Lung (tissue), 12 donors: ENCODE results near the gene RDX. TPM values are rescaled to one million over a fixed set of nuclear protein-coding genes. Genes with fewer than 3 reads are reported as not detected.

Source experiments
- ATAC-seq: fragments of 200-7000 bp; cut with Tn5 transposase; one replicate; pipeline ENCODE4 v1.9.1; 2020; ENCODE audit warnings: moderate number of reproducible peaks; ENCODE audit not compliant: insufficient read depth, low FRiP score
- DNase-seq, 3 donors: peaks; one replicate each; pipeline ENCODE4 v3.0.0-alpha.2; 2013 to 2017
- H3K27ac ChIP-seq, 2 donors: one replicate each; pipeline ENCODE4 v1.5.1; 2013; ENCODE audit warnings: mild to moderate bottlenecking in 2 of 2, moderate library complexity in 2 of 2, control low read depth in 1 of 2, inconsistent platforms in 1 of 2, low read depth in 1 of 2, low read length in 1 of 2
- H3K27me3 ChIP-seq, 3 donors: one replicate each; pipeline ENCODE4 v1.5.1; 2013; ENCODE audit warnings: low read length in 2 of 3; ENCODE audit not compliant: control insufficient read depth in 3 of 3, insufficient read depth in 3 of 3
- H3K36me3 ChIP-seq, 4 donors: one replicate each; pipeline ENCODE4 v1.5.1; 2013; ENCODE audit warnings: low read length in 4 of 4, mild to moderate bottlenecking in 1 of 4, moderate library complexity in 1 of 4; ENCODE audit not compliant: control insufficient read depth in 4 of 4, insufficient read depth in 4 of 4
- H3K4me1 ChIP-seq, 5 donors: one replicate each; pipeline ENCODE4 v1.5.1; 2013; ENCODE audit warnings: low read length in 5 of 5, mild to moderate bottlenecking in 2 of 5, moderate library complexity in 1 of 5; ENCODE audit not compliant: control insufficient read depth in 5 of 5, insufficient read depth in 5 of 5
- H3K4me3 ChIP-seq: one replicate; pipeline ENCODE4 v1.5.1; 2013; ENCODE audit warnings: mild to moderate bottlenecking, control low read depth, moderate library complexity
- H3K9ac ChIP-seq, 2 donors: one replicate each; pipeline ENCODE4 v1.5.1; 2013; ENCODE audit warnings: low read length in 2 of 2, control low read depth in 1 of 2; ENCODE audit not compliant: insufficient read depth in 1 of 2
- H3K9me3 ChIP-seq, 4 donors: one replicate each; pipeline ENCODE4 v1.5.1; 2013; ENCODE audit warnings: low read length in 3 of 4, mild to moderate bottlenecking in 1 of 4, moderate library complexity in 1 of 4; ENCODE audit not compliant: control insufficient read depth in 4 of 4, insufficient read depth in 3 of 4
- WGBS, 2 donors: extraction: QIAGEN DNeasy Blood & Tissue Kit; methylation state at CpG; one replicate each; pipeline ENCODE4 v1.1.7; 2013; 5-methylcytosine and 5-hydroxymethylcytosine counted together
- polyA plus RNA-seq, 2 donors: library from polyadenylated mRNA; stranded (reverse); fragments of 200-250 nt; gene quantifications; one replicate each; pipeline ENCODE4 v1.2.1, GENCODE V29; 2013
- total RNA-seq, 2 donors: library from RNA; depleted of rRNA in 1 of 2; stranded (reverse); fragments of >200 nt in 1 of 2; gene quantifications; one replicate each; pipeline ENCODE4 v1.2.1, GENCODE V29; 2014 to 2021
- TF ChIP-seq, protein P1 (sequence below): IDR thresholded peaks from 2 replicates; pipeline ENCODE4 v1.5.1; 2012; ENCODE audit warnings: mild to moderate bottlenecking; ENCODE audit errors: control extremely low read depth, extremely low read depth
- donor health status: control.
- donor health status: control.
- donor health status: Bipolar disorder and iron deficiency.
- donor health status: healthy.
- donor health status: DM: yes; HTN: yes; CAD: no.

Gene RDX
- total and polyA plus RNA-seq, 4 donors: 21.8 to 144 (median 59.2) TPM

DNA sequence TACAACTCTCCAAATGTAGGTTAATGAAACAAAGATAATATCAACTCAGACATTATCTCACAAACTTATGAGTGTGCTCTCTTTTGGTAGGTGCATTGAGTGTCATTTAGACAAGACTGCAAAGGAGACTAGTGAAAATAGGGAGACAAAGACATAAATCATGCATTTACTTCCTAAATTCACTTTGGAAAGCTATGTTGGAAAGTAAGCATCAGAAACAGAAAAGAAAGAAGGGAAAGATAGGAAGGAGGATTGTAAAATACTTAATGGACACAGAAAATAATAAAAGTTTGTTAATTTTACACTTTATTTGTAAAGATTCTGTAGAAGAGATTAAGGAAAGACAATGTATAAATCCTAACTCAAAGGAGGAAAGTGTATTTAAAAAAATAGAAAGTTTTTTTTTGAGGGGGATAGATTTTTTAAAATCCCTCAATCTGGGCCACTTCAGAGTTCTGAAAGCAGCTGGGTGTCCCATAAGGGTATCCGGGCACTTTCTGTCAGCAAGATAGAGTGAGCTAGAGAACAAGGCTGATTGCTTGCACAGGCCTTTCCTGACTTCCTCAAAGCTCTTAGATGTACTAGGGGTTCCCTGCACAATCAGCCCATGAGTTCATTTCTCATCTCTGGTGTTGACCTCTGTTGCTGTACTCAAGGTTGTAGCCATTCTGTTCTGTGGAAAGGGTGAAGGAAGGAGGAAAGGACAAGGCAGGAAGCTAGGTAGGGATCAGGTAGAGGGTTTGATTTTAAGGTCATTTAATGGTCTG lies 22.4 kb upstream of the RDX start:
- no peaks in the 10 kb centered on the region for H3K36me3 ChIP-seq
- WGBS, 2 donors: 65 to 71% methylated on average over 1 of the region's 1 CpG
- peak overlapping the region in 1 of 2 donors; percentile 5 for H3K9ac ChIP-seq
- TF ChIP-seq, protein P1, sequence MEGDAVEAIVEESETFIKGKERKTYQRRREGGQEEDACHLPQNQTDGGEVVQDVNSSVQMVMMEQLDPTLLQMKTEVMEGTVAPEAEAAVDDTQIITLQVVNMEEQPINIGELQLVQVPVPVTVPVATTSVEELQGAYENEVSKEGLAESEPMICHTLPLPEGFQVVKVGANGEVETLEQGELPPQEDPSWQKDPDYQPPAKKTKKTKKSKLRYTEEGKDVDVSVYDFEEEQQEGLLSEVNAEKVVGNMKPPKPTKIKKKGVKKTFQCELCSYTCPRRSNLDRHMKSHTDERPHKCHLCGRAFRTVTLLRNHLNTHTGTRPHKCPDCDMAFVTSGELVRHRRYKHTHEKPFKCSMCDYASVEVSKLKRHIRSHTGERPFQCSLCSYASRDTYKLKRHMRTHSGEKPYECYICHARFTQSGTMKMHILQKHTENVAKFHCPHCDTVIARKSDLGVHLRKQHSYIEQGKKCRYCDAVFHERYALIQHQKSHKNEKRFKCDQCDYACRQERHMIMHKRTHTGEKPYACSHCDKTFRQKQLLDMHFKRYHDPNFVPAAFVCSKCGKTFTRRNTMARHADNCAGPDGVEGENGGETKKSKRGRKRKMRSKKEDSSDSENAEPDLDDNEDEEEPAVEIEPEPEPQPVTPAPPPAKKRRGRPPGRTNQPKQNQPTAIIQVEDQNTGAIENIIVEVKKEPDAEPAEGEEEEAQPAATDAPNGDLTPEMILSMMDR: no peak
- DNase-seq (peak in 1 of 3 donors; percentile 7), ATAC-seq (no peak)
- no peak overlapping the region for H3K4me3 ChIP-seq
- no peaks in the 10 kb centered on the region for H3K27me3 ChIP-seq
- H3K4me1 ChIP-seq: peaks cover 0 to 5% (median 0%) of the 10 kb centered on the region in 5 donors
- no peaks in the 10 kb centered on the region for H3K9me3 ChIP-seq
- no peak overlapping the region for H3K27ac ChIP-seq

DNA sequence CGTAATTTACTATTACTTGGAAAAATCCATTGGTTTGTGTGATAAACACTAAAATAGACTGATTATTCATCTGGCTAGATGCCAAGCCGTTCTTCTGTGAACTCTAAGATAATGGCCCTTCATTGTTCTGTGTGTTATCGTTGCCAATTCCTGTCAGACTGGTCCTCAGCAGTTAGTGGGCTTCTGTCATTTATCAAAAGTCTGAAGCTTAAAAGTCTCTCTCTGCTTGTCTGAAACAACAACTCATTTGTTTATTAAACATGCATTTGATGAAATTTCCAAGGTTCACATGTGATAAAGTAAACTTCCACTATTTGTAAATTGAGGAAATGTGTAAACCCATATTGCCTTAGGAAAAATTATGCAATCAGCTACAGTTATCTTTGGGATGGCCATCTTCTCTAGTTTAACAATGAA lies 21.1 kb upstream of the RDX start:
- ATAC-seq: no peak
- TF ChIP-seq, protein P1: no peak
- peak in 2 of 3 donors; percentile 38 to 51 for DNase-seq
- H3K9ac ChIP-seq: no peak overlapping the region
- H3K4me3 ChIP-seq: no peak overlapping the region
- peaks cover 0 to 5% (median 0%) of the 10 kb centered on the region in 5 donors for H3K4me1 ChIP-seq
- 21 to 42% methylated on average over 3 of the region's 3 CpGs for WGBS, 2 donors
- no peaks in the 10 kb centered on the region for H3K36me3 ChIP-seq
- H3K27ac ChIP-seq: no peak overlapping the region
- H3K9me3 ChIP-seq: no peaks in the 10 kb centered on the region
- H3K27me3 ChIP-seq: no peaks in the 10 kb centered on the region

DNA sequence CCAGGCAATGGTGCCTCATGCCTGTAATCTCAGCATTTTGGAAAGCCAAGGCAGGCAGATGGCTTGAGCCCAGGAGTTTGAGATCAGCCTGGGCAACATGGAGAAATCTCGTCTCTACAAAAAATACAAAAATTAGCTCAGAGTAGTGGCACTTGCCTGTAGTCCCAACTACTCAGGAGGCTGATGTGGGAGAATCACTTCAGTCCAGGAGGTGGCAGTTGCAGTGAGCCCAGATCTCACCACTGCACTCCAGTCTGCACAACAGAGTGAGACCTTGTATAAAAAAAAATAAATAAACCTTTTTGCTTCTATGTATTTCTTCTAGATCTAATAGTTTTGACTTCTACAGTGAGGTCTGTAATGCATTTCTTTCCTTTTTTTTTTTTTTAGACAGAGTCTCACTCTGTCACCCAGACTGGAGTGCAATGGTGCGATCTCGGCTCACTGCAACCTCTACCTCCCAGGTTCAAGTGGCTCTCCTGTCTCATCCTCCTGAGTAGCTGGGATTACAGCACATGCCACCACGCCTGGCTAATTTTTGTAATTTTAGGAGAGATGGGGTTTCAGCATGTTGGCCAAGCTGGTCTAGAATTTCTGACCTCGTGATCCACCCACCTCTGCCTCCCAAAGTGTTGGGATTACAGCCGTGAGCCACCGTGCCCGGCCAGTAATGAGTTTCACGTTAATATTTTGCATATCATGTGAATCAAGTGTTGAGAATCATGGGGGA lies 18.1 kb upstream of the RDX start:
- H3K4me1 ChIP-seq: peaks cover 0 to 5% (median 0%) of the 10 kb centered on the region in 5 donors
- DNase-seq (no peak), ATAC-seq (no peak)
- H3K9me3 ChIP-seq: no peaks in the 10 kb centered on the region
- no peak overlapping the region for H3K27ac ChIP-seq
- TF ChIP-seq, protein P1: no peak
- H3K36me3 ChIP-seq: no peaks in the 10 kb centered on the region
- no peaks in the 10 kb centered on the region for H3K27me3 ChIP-seq
- no peak overlapping the region for H3K4me3 ChIP-seq
- 95 to 96% methylated on average over 9 of the region's 9 CpGs for WGBS, 2 donors
- H3K9ac ChIP-seq: no peak overlapping the region
